WTC11 (cell line): Measurements from ENCODE around the gene SMDT1.

Source experiments
- ATF1 ChIP-seq: sonication (generic); formaldehyde crosslinking; IDR thresholded peaks from 2 replicates; pipeline ENCODE4 v1.8.1; 2023; ENCODE audit warnings: mild to moderate bottlenecking, moderate library complexity, missing genetic modification reagents
- ATF6 ChIP-seq: sonication (generic); formaldehyde crosslinking; IDR thresholded peaks from 2 replicates; pipeline ENCODE4 v1.8.1; 2023; ENCODE audit warnings: mild to moderate bottlenecking, missing genetic modification reagents
- CBFB ChIP-seq: sonication (generic); formaldehyde crosslinking; IDR thresholded peaks from 2 replicates; pipeline ENCODE4 v1.8.1; 2022; ENCODE audit warnings: mild to moderate bottlenecking, low read depth, missing genetic modification reagents
- CTCF ChIP-seq: fragments of 200-600 bp; IDR thresholded peaks from 2 replicates; pipeline ENCODE4 v1.8.0; 2022; ENCODE audit warnings: antibody characterized with exemption
- JUN ChIP-seq: sonication (generic); formaldehyde crosslinking; IDR thresholded peaks from 2 replicates; pipeline ENCODE4 v1.8.0; 2023; ENCODE audit warnings: mild to moderate bottlenecking, missing genetic modification reagents
- MAX ChIP-seq: sonication (generic); formaldehyde crosslinking; IDR thresholded peaks from 2 replicates; pipeline ENCODE4 v1.8.0; 2022; ENCODE audit warnings: mild to moderate bottlenecking, missing genetic modification reagents
- SP1 ChIP-seq: sonication (generic); formaldehyde crosslinking; conservative IDR thresholded peaks from 2 replicates; pipeline ENCODE4 v1.8.1; 2022; ENCODE audit warnings: missing genetic modification reagents
- TEAD4 ChIP-seq: sonication (generic); formaldehyde crosslinking; IDR thresholded peaks from 2 replicates; pipeline ENCODE4 v1.8.0; 2022; ENCODE audit warnings: mild to moderate bottlenecking, missing genetic modification reagents
- TP53 ChIP-seq: sonication (generic); formaldehyde crosslinking; IDR thresholded peaks from 2 replicates; pipeline ENCODE4 v1.8.1; 2023; ENCODE audit warnings: mild to moderate bottlenecking, missing genetic modification reagents
- TF ChIP-seq, protein P1 (sequence below): sonication (generic); formaldehyde crosslinking; conservative IDR thresholded peaks from 2 replicates; pipeline ENCODE4 v1.8.1; 2022; ENCODE audit warnings: mild to moderate bottlenecking, missing genetic modification reagents
- TF ChIP-seq, protein P2 (sequence below): sonication (generic); formaldehyde crosslinking; IDR thresholded peaks from 2 replicates; pipeline ENCODE4 v1.8.0; 2022; ENCODE audit warnings: mild to moderate bottlenecking, missing genetic modification reagents

GRCh38 chr22:42078469-42079318 is 806 bp upstream of the SMDT1 start:
- TF ChIP-seq ATF6 (CRISPR knock-in tag) (no peak), SP1 (no peak), TEAD4 (CRISPR knock-in tag) (no peak), MAX (no peak), CTCF (no peak), TP53 (CRISPR knock-in tag) (no peak), CBFB (CRISPR knock-in tag) (no peak), JUN (no peak), ATF1 (no peak)
- TF ChIP-seq, protein P1, sequence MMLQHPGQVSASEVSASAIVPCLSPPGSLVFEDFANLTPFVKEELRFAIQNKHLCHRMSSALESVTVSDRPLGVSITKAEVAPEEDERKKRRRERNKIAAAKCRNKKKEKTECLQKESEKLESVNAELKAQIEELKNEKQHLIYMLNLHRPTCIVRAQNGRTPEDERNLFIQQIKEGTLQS (CRISPR knock-in tag): no peak
- TF ChIP-seq, protein P2, sequence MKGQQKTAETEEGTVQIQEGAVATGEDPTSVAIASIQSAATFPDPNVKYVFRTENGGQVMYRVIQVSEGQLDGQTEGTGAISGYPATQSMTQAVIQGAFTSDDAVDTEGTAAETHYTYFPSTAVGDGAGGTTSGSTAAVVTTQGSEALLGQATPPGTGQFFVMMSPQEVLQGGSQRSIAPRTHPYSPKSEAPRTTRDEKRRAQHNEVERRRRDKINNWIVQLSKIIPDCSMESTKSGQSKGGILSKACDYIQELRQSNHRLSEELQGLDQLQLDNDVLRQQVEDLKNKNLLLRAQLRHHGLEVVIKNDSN (CRISPR knock-in tag): no peak
